B cell (primary cell): ENCODE measurements around the gene CCHCR1.

ENCODE experiments used
- EZH2 ChIP-seq: IDR thresholded peaks from 2 replicates; pipeline ENCODE4 v1.6.1; 2012; ENCODE audit warnings: borderline replicate concordance, low read depth, mild to moderate bottlenecking, moderate library complexity, low read length; ENCODE audit not compliant: insufficient read depth, poor library complexity, severe bottlenecking
- TF ChIP-seq, protein P1 (sequence below): fragments of 200-600 bp; IDR thresholded peaks from one replicate; pipeline ENCODE4 v1.8.0; 2022; ENCODE audit warnings: antibody characterized with exemption, mild to moderate bottlenecking

GRCh38 chr6:31175971-31176370 lies 18.4 kb upstream of the CCHCR1 start:
- TF ChIP-seq, protein P1, sequence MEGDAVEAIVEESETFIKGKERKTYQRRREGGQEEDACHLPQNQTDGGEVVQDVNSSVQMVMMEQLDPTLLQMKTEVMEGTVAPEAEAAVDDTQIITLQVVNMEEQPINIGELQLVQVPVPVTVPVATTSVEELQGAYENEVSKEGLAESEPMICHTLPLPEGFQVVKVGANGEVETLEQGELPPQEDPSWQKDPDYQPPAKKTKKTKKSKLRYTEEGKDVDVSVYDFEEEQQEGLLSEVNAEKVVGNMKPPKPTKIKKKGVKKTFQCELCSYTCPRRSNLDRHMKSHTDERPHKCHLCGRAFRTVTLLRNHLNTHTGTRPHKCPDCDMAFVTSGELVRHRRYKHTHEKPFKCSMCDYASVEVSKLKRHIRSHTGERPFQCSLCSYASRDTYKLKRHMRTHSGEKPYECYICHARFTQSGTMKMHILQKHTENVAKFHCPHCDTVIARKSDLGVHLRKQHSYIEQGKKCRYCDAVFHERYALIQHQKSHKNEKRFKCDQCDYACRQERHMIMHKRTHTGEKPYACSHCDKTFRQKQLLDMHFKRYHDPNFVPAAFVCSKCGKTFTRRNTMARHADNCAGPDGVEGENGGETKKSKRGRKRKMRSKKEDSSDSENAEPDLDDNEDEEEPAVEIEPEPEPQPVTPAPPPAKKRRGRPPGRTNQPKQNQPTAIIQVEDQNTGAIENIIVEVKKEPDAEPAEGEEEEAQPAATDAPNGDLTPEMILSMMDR: no peak
- no peak for TF ChIP-seq EZH2
